Body of pancreas (tissue), 4 donors: ENCODE results near the gene RAB11A.

Experiments
- POLR2A ChIP-seq, 3 donors: fragments of 450-650 bp; IDR thresholded peaks; one replicate each; pipeline ENCODE4 v1.6.1; 2016; ENCODE audit warnings: antibody characterized with exemption in 3 of 3, mild to moderate bottlenecking in 2 of 3
- TF ChIP-seq, protein P1 (sequence below), 7 experiments: fragments of 450-650 bp in 4 of 7; fragments of 200-600 bp in 3 of 7; sonication (generic) in 3 of 7; IDR thresholded peaks; one replicate each; pipeline ENCODE4 v1.5.1; 2016 to 2019; ENCODE audit warnings: antibody characterized with exemption in 7 of 7

DNA sequence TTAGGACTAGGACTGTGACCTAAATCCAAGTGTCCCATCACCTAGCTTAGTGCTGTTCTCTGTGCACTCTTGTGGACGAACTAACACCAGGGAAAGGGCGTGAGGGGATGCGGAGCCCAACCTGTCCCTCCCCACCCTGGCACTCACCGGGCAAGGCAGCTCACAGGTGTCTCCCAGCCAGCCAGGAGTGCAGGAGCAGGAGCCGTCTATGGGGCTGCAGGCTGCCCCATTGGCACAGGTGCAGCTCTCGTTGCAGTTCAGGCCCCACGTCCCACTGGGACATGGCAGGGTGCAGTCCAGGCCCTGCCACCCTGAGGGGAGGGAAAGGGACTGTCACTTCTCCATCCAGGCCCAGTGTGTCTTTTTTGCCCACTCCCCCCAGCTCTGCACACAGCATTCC is 60.3 kb downstream of the RAB11A start:
- TF ChIP-seq POLR2A (IDR thresholded peaks at IDR 0.05), result no peak
- TF ChIP-seq, protein P1, sequence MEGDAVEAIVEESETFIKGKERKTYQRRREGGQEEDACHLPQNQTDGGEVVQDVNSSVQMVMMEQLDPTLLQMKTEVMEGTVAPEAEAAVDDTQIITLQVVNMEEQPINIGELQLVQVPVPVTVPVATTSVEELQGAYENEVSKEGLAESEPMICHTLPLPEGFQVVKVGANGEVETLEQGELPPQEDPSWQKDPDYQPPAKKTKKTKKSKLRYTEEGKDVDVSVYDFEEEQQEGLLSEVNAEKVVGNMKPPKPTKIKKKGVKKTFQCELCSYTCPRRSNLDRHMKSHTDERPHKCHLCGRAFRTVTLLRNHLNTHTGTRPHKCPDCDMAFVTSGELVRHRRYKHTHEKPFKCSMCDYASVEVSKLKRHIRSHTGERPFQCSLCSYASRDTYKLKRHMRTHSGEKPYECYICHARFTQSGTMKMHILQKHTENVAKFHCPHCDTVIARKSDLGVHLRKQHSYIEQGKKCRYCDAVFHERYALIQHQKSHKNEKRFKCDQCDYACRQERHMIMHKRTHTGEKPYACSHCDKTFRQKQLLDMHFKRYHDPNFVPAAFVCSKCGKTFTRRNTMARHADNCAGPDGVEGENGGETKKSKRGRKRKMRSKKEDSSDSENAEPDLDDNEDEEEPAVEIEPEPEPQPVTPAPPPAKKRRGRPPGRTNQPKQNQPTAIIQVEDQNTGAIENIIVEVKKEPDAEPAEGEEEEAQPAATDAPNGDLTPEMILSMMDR (IDR thresholded peaks at IDR 0.05), result no peak
